ENCODE data around the gene DUSP1. TPM values are rescaled to one million over a fixed set of nuclear protein-coding genes. Genes with fewer than 3 reads are reported as not detected.

Gene DUSP1
- total and polyA plus RNA-seq, 2 experiments from 2014 or later: 32.2 to 49.4 TPM

GRCh38 chr5:172747471-172747870 lies 23.5 kb downstream of the DUSP1 start:
- Histone ChIP-seq H3K27me3 (no peaks in the 10 kb centered on the region), H3K9me3 (ENCODE audit: low read depth) (no peaks in the 10 kb centered on the region), H3K36me3 (no peaks in the 10 kb centered on the region), H3K27ac (no peak overlapping the region), H3K4me3 (no peak overlapping the region), H3K4me1 (ENCODE audit: low read depth) (peaks cover 10% of the 10 kb centered on the region)
- no peak for DNase-seq (ENCODE audit: low read depth in 1 of 2, low spot score in 1 of 2)
- no peak for TF ChIP-seq CTCF (IDR thresholded peaks at IDR 0.05; ENCODE audit: low read depth, low read length)

GRCh38 chr5:172746725-172747124 lies 24.3 kb downstream of the DUSP1 start:
- H3K27ac ChIP-seq: no peak overlapping the region
- no peak for TF ChIP-seq CTCF (IDR thresholded peaks at IDR 0.05; ENCODE audit: low read depth, low read length)
- H3K4me1 ChIP-seq (ENCODE audit: low read depth): peaks cover 10% of the 10 kb centered on the region
- no peak for DNase-seq (ENCODE audit: low read depth in 1 of 2, low spot score in 1 of 2)
- no peaks in the 10 kb centered on the region for H3K9me3 ChIP-seq (ENCODE audit: low read depth)
- no peaks in the 10 kb centered on the region for H3K27me3 ChIP-seq
- H3K36me3 ChIP-seq: no peaks in the 10 kb centered on the region
- H3K4me3 ChIP-seq: no peak overlapping the region

GRCh38 chr5:172745838-172746237 lies 25.2 kb downstream of the DUSP1 start:
- H3K9me3 ChIP-seq (ENCODE audit: low read depth): no peaks in the 10 kb centered on the region
- no peak overlapping the region for H3K27ac ChIP-seq
- H3K36me3 ChIP-seq: no peaks in the 10 kb centered on the region
- no peak for DNase-seq (ENCODE audit: low read depth in 1 of 2, low spot score in 1 of 2)
- no peaks in the 10 kb centered on the region for H3K27me3 ChIP-seq
- TF ChIP-seq CTCF (IDR thresholded peaks at IDR 0.05; ENCODE audit: low read depth, low read length): no peak
- H3K4me3 ChIP-seq: no peak overlapping the region
- H3K4me1 ChIP-seq (ENCODE audit: low read depth): peaks cover 10% of the 10 kb centered on the region

GRCh38 chr5:172745406-172745805 lies 25.6 kb downstream of the DUSP1 start:
- no peak for TF ChIP-seq CTCF (IDR thresholded peaks at IDR 0.05; ENCODE audit: low read depth, low read length)
- Histone ChIP-seq H3K27me3 (no peaks in the 10 kb centered on the region), H3K36me3 (no peaks in the 10 kb centered on the region), H3K27ac (no peak overlapping the region), H3K4me3 (no peak overlapping the region), H3K4me1 (ENCODE audit: low read depth) (peaks cover 10% of the 10 kb centered on the region), H3K9me3 (ENCODE audit: low read depth) (no peaks in the 10 kb centered on the region)
- DNase-seq (ENCODE audit: low read depth in 1 of 2, low spot score in 1 of 2): no peak

DNA sequence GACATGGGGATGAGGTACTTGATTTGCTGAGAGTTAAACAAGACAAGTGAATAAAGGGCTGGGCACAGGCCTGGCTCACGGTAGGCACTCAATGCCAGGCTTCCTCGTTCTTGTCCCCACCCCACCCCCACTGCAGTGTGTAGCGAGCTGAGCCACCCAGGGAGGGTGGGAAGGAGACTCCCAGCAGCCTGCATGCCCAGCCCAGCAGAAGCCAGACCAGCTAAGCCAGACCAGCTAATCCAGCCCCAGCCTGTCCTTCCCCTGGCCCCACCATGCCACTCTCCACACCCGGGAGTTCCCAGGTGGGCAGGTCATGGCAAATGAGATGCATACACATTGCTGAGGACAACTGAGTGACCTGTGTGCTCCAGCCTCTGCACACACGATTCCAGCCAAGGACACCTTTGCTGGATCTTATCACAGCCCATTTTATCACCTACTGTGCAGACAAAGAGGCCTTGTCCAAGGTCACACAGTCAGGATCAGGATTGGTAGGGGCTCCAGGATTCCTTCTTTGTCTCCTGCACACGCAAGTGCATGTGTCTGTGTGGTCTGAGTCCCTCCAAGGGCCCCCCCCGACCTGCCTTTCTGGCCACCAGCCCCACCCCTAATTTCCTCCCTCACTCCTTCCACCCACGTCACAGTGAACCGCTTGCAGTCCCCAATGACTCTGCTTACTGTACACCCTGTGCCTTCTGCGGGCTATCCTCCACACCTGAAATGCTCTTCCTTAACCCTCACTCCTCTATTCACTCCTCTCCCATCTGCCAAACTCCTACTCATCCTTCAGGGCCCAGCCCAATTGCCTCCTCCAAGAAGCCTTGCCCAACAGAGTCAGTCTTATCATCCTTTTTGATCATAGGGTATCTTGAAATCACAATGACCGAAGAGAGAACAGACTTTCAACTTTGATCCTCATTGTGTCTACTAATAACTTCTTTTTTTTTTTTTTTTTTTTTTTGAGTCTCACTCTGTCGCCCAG lies 26.6 kb downstream of the DUSP1 start:
- no peak overlapping the region for H3K4me3 ChIP-seq
- no peak for TF ChIP-seq CTCF (IDR thresholded peaks at IDR 0.05; ENCODE audit: low read depth, low read length)
- H3K27me3 ChIP-seq: no peaks in the 10 kb centered on the region
- no peaks in the 10 kb centered on the region for H3K36me3 ChIP-seq
- H3K4me1 ChIP-seq (ENCODE audit: low read depth): peaks cover 4% of the 10 kb centered on the region
- DNase-seq (ENCODE audit: low read depth in 1 of 2, low spot score in 1 of 2): no peak
- no peaks in the 10 kb centered on the region for H3K9me3 ChIP-seq (ENCODE audit: low read depth)
- H3K27ac ChIP-seq: no peak overlapping the region

All from cardiac muscle cell (in vitro differentiated cells and primary cell).